ENCODE measurements around the gene SH3RF3.

The SH3RF3 gene

GRCh38 chr2:109264595-109265328 is 135.8 kb downstream of the SH3RF3 start:
- peak; percentile 88 for DNase-seq (ENCODE audit: low read depth)

GRCh38 chr2:109265369-109265768 is 136.4 kb downstream of the SH3RF3 start:
- DNase-seq (ENCODE audit: low read depth) = no peak

GRCh38 chr2:109265953-109266352 is 136.9 kb downstream of the SH3RF3 start:
- no peak for DNase-seq (ENCODE audit: low read depth)

- DNase-seq (ENCODE audit: low read depth) = no peak
Measured at GRCh38 chr2:109266496-109266895, 137.5 kb downstream of the SH3RF3 start.

- DNase-seq (ENCODE audit: low read depth) = no peak
Measured at GRCh38 chr2:109266998-109267854, 138.2 kb downstream of the SH3RF3 start.

GRCh38 chr2:109268916-109269315 is 139.9 kb downstream of the SH3RF3 start:
- no peak for DNase-seq (ENCODE audit: low read depth)

- DNase-seq (ENCODE audit: low read depth) = no peak
Measured at GRCh38 chr2:109269706-109270504, 140.9 kb downstream of the SH3RF3 start.

GRCh38 chr2:109270505-109271312 is 141.7 kb downstream of the SH3RF3 start:
- DNase-seq (ENCODE audit: low read depth) = no peak

GRCh38 chr2:109271920-109272319 is 142.9 kb downstream of the SH3RF3 start:
- DNase-seq (ENCODE audit: low read depth) = no peak

- no peak for DNase-seq (ENCODE audit: low read depth)
Measured at GRCh38 chr2:109272461-109272860, 143.5 kb downstream of the SH3RF3 start.

GRCh38 chr2:109275120-109276012 is 146.4 kb downstream of the SH3RF3 start:
- no peak for DNase-seq (ENCODE audit: low read depth)

GRCh38 chr2:109277406-109277805 is 148.4 kb downstream of the SH3RF3 start:
- DNase-seq (ENCODE audit: low read depth) = no peak

- no peak for DNase-seq (ENCODE audit: low read depth)
Measured at GRCh38 chr2:109279243-109279860, 150.3 kb downstream of the SH3RF3 start.

GRCh38 chr2:109280804-109281203 is 151.8 kb downstream of the SH3RF3 start:
- DNase-seq (ENCODE audit: low read depth) = no peak

GRCh38 chr2:109282360-109282759 is 153.4 kb downstream of the SH3RF3 start:
- no peak for DNase-seq (ENCODE audit: low read depth)

GRCh38 chr2:109282865-109283264 is 153.9 kb downstream of the SH3RF3 start:
- DNase-seq (ENCODE audit: low read depth) = no peak

GRCh38 chr2:109284826-109285225 is 155.8 kb downstream of the SH3RF3 start:
- peak; percentile 65 for DNase-seq (ENCODE audit: low read depth)

GRCh38 chr2:109285244-109285651 is 156.2 kb downstream of the SH3RF3 start:
- DNase-seq (ENCODE audit: low read depth) = peak; percentile 54

GRCh38 chr2:109287413-109287812 is 158.4 kb downstream of the SH3RF3 start:
- no peak for DNase-seq (ENCODE audit: low read depth)

GRCh38 chr2:109287838-109288237 is 158.8 kb downstream of the SH3RF3 start:
- DNase-seq (ENCODE audit: low read depth) = no peak

Data from fibroblast of gingiva (primary cell).